ENCODE data around the gene IL3RA.

Gene IL3RA

GRCh38 chrX:1384658-1385252 is 48.2 kb downstream of the IL3RA start:
- ChIA-PET POLR2A (no interaction called here), CTCF (no interaction called here)
- Histone ChIP-seq H3K4me3 (ENCODE audit: control insufficient read depth in 1 of 7, extremely low read depth in 1 of 7, insufficient read depth in 4 of 7, low read depth in 2 of 7, low read length in 6 of 7) (no peak overlapping the region), H3K9me3 (ENCODE audit: control extremely low read depth in 1 of 5, control insufficient read depth in 4 of 5, insufficient read depth in 2 of 5, low read depth in 1 of 5, low read length in 4 of 5) (no peaks in the 10 kb centered on the region), H3K36me3 (ENCODE audit: control insufficient read depth in 4 of 4, insufficient read depth in 4 of 4, low read length in 3 of 4) (peaks cover 6 to 73% (median 53%) of the 10 kb centered on the region in 4 experiments), H3K27ac (ENCODE audit: insufficient read depth in 1 of 2, low read depth in 1 of 2, low read length in 2 of 2, poor library complexity in 1 of 2, severe bottlenecking in 2 of 2) (no peak overlapping the region), H3K4me1 (ENCODE audit: control extremely low read depth in 1 of 4, control insufficient read depth in 4 of 4, insufficient read depth in 4 of 4, low read length in 3 of 4) (peaks cover 0 to 4% (median 0%) of the 10 kb centered on the region in 4 experiments), H3K27me3 (replicated peaks in 2 of 5; ENCODE audit: control insufficient read depth in 4 of 5, insufficient read depth in 5 of 5, low read length in 4 of 5) (no peaks in the 10 kb centered on the region)
- 97% methylated on average over 16 of the region's 18 CpGs for WGBS (ENCODE audit: insufficient coverage)
- DNase-seq: no peak

- 96% methylated on average over 32 of the region's 36 CpGs for WGBS (ENCODE audit: insufficient coverage)
- H3K4me3 ChIP-seq (ENCODE audit: control insufficient read depth in 1 of 7, extremely low read depth in 1 of 7, insufficient read depth in 4 of 7, low read depth in 2 of 7, low read length in 6 of 7): no peak overlapping the region
- CTCF ChIA-PET: no interaction called here
- DNase-seq: no peak
- no peaks in the 10 kb centered on the region for H3K9me3 ChIP-seq (ENCODE audit: control extremely low read depth in 1 of 5, control insufficient read depth in 4 of 5, insufficient read depth in 2 of 5, low read depth in 1 of 5, low read length in 4 of 5)
- H3K4me1 ChIP-seq (ENCODE audit: control extremely low read depth in 1 of 4, control insufficient read depth in 4 of 4, insufficient read depth in 4 of 4, low read length in 3 of 4): peaks cover 0 to 4% (median 1%) of the 10 kb centered on the region in 4 experiments
- no peak overlapping the region for H3K27ac ChIP-seq (ENCODE audit: insufficient read depth in 1 of 2, low read depth in 1 of 2, low read length in 2 of 2, poor library complexity in 1 of 2, severe bottlenecking in 2 of 2)
- POLR2A ChIA-PET: no interaction called here
- no peaks in the 10 kb centered on the region for H3K27me3 ChIP-seq (replicated peaks in 2 of 5; ENCODE audit: control insufficient read depth in 4 of 5, insufficient read depth in 5 of 5, low read length in 4 of 5)
- H3K36me3 ChIP-seq (ENCODE audit: control insufficient read depth in 4 of 4, insufficient read depth in 4 of 4, low read length in 3 of 4): peaks cover 6 to 81% (median 57%) of the 10 kb centered on the region in 4 experiments
Measured at GRCh38 chrX:1385253-1386223, 49.0 kb downstream of the IL3RA start.

- POLR2A ChIA-PET: no interaction called here
- no peaks in the 10 kb centered on the region for H3K27me3 ChIP-seq (replicated peaks in 2 of 5; ENCODE audit: control insufficient read depth in 4 of 5, insufficient read depth in 5 of 5, low read length in 4 of 5)
- 97% methylated on average over 33 of the region's 41 CpGs for WGBS (ENCODE audit: insufficient coverage)
- no peaks in the 10 kb centered on the region for H3K9me3 ChIP-seq (ENCODE audit: control extremely low read depth in 1 of 5, control insufficient read depth in 4 of 5, insufficient read depth in 2 of 5, low read depth in 1 of 5, low read length in 4 of 5)
- H3K4me1 ChIP-seq (ENCODE audit: control extremely low read depth in 1 of 4, control insufficient read depth in 4 of 4, insufficient read depth in 4 of 4, low read length in 3 of 4): peaks cover 5 to 13% (median 10%) of the 10 kb centered on the region in 4 experiments
- no peak for DNase-seq
- peaks cover 6 to 81% (median 61%) of the 10 kb centered on the region in 4 experiments for H3K36me3 ChIP-seq (ENCODE audit: control insufficient read depth in 4 of 4, insufficient read depth in 4 of 4, low read length in 3 of 4)
- CTCF ChIA-PET: no interaction called here
- H3K27ac ChIP-seq (ENCODE audit: insufficient read depth in 1 of 2, low read depth in 1 of 2, low read length in 2 of 2, poor library complexity in 1 of 2, severe bottlenecking in 2 of 2): no peak overlapping the region
- H3K4me3 ChIP-seq (ENCODE audit: control insufficient read depth in 1 of 7, extremely low read depth in 1 of 7, insufficient read depth in 4 of 7, low read depth in 2 of 7, low read length in 6 of 7): no peak overlapping the region
Measured at GRCh38 chrX:1386338-1387127, 49.9 kb downstream of the IL3RA start.

GRCh38 chrX:1387141-1387776 is 50.7 kb downstream of the IL3RA start:
- ChIA-PET POLR2A (no interaction called here), CTCF (no interaction called here)
- 93% methylated on average over 35 of the region's 43 CpGs for WGBS (ENCODE audit: insufficient coverage)
- Histone ChIP-seq H3K27ac (ENCODE audit: insufficient read depth in 1 of 2, low read depth in 1 of 2, low read length in 2 of 2, poor library complexity in 1 of 2, severe bottlenecking in 2 of 2) (no peak overlapping the region), H3K27me3 (replicated peaks in 2 of 5; ENCODE audit: control insufficient read depth in 4 of 5, insufficient read depth in 5 of 5, low read length in 4 of 5) (no peaks in the 10 kb centered on the region), H3K4me3 (ENCODE audit: control insufficient read depth in 1 of 7, extremely low read depth in 1 of 7, insufficient read depth in 4 of 7, low read depth in 2 of 7, low read length in 6 of 7) (no peak overlapping the region), H3K4me1 (ENCODE audit: control extremely low read depth in 1 of 4, control insufficient read depth in 4 of 4, insufficient read depth in 4 of 4, low read length in 3 of 4) (peaks cover 5 to 14% (median 10%) of the 10 kb centered on the region in 4 experiments), H3K36me3 (ENCODE audit: control insufficient read depth in 4 of 4, insufficient read depth in 4 of 4, low read length in 3 of 4) (peaks cover 6 to 75% (median 60%) of the 10 kb centered on the region in 4 experiments), H3K9me3 (ENCODE audit: control extremely low read depth in 1 of 5, control insufficient read depth in 4 of 5, insufficient read depth in 2 of 5, low read depth in 1 of 5, low read length in 4 of 5) (no peaks in the 10 kb centered on the region)
- no peak for DNase-seq

GRCh38 chrX:1388651-1389050 is 52.1 kb downstream of the IL3RA start:
- WGBS (ENCODE audit: insufficient coverage): 100% methylated on average over 3 of the region's 4 CpGs
- POLR2A ChIA-PET: no interaction called here
- Histone ChIP-seq H3K27ac (ENCODE audit: insufficient read depth in 1 of 2, low read depth in 1 of 2, low read length in 2 of 2, poor library complexity in 1 of 2, severe bottlenecking in 2 of 2) (no peak overlapping the region), H3K4me3 (ENCODE audit: control insufficient read depth in 1 of 7, extremely low read depth in 1 of 7, insufficient read depth in 4 of 7, low read depth in 2 of 7, low read length in 6 of 7) (no peak overlapping the region), H3K9me3 (ENCODE audit: control extremely low read depth in 1 of 5, control insufficient read depth in 4 of 5, insufficient read depth in 2 of 5, low read depth in 1 of 5, low read length in 4 of 5) (no peaks in the 10 kb centered on the region), H3K4me1 (ENCODE audit: control extremely low read depth in 1 of 4, control insufficient read depth in 4 of 4, insufficient read depth in 4 of 4, low read length in 3 of 4) (peaks cover 5 to 19% (median 16%) of the 10 kb centered on the region in 4 experiments), H3K27me3 (replicated peaks in 2 of 5; ENCODE audit: control insufficient read depth in 4 of 5, insufficient read depth in 5 of 5, low read length in 4 of 5) (no peaks in the 10 kb centered on the region), H3K36me3 (ENCODE audit: control insufficient read depth in 4 of 4, insufficient read depth in 4 of 4, low read length in 3 of 4) (peaks cover 6 to 69% (median 54%) of the 10 kb centered on the region in 4 experiments)
- no peak for DNase-seq
- CTCF ChIA-PET: no interaction called here

GRCh38 chrX:1389181-1389992 is 52.8 kb downstream of the IL3RA start:
- POLR2A ChIA-PET: no interaction called here

More at GRCh38 chrX:1389181-1389992, 52.8 kb downstream of the IL3RA start:
- Histone ChIP-seq H3K27ac (ENCODE audit: insufficient read depth in 1 of 2, low read depth in 1 of 2, low read length in 2 of 2, poor library complexity in 1 of 2, severe bottlenecking in 2 of 2) (no peak overlapping the region), H3K4me1 (ENCODE audit: control extremely low read depth in 1 of 4, control insufficient read depth in 4 of 4, insufficient read depth in 4 of 4, low read length in 3 of 4) (peaks cover 5 to 22% (median 18%) of the 10 kb centered on the region in 4 experiments), H3K4me3 (ENCODE audit: control insufficient read depth in 1 of 7, extremely low read depth in 1 of 7, insufficient read depth in 4 of 7, low read depth in 2 of 7, low read length in 6 of 7) (no peak overlapping the region), H3K9me3 (ENCODE audit: control extremely low read depth in 1 of 5, control insufficient read depth in 4 of 5, insufficient read depth in 2 of 5, low read depth in 1 of 5, low read length in 4 of 5) (no peaks in the 10 kb centered on the region), H3K36me3 (ENCODE audit: control insufficient read depth in 4 of 4, insufficient read depth in 4 of 4, low read length in 3 of 4) (peaks cover 6 to 69% (median 50%) of the 10 kb centered on the region in 4 experiments), H3K27me3 (replicated peaks in 2 of 5; ENCODE audit: control insufficient read depth in 4 of 5, insufficient read depth in 5 of 5, low read length in 4 of 5) (no peaks in the 10 kb centered on the region)
- no peak for DNase-seq
- CTCF ChIA-PET: no interaction called here
- 96% methylated on average over 45 of the region's 51 CpGs for WGBS (ENCODE audit: insufficient coverage)

Measured in common myeloid progenitor, CD34-positive (primary cell).